LNCAP (cell line): ENCODE results near the gene USP10.

ENCODE experiments used
- CTCF ChIP-seq: fragments of 450-650 bp; IDR thresholded peaks from 2 replicates; pipeline ENCODE4 v1.5.1; 2017; ENCODE audit warnings: mild to moderate bottlenecking

Gene USP10

DNA sequence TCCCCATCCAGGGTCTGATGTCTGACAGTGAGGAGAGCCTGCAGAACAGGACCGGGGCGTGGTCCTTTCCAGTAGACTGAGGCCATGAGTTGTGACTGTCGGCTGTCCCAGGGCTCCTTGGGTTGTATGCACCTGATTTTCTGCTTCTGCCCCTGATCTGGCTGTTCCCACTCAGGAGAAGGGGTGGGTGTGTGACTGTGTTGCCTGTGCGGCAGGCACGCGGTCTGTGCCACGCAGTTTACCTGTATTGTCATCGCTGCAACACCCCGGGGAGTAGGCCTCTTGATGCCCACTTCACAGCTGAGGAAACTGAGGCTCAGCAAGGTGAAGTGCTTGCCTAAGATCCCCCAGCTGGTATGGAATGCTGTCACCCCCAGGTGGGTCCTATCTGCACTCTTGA lies 121.4 kb downstream of the USP10 start:
- TF ChIP-seq CTCF = no peak

- TF ChIP-seq CTCF = no peak
These were observed 122.2 kb downstream of the USP10 start for GRCh38 chr16:84821728-84822689.

- no peak for TF ChIP-seq CTCF
These were observed 123.2 kb downstream of the USP10 start for GRCh38 chr16:84822990-84823389.

DNA sequence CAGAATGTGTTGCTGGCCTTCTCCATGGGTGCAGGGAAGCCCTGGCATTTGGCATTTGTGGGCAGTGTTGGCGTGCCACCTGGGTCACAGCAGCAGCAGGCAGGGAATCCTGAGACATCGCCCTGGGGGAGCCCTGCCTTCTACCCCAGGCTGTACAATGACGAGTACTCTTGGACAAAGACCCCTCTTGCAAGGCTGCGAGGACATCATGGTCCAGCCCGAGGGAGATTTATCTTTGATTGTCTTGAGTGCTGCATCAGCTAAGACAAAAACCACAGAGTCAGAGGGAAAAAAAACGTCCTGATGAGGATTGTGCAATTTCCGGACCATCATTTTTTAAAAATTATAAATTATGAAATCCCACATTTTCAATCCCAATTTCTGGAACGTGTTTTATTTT lies 123.7 kb downstream of the USP10 start:
- TF ChIP-seq CTCF = no peak

DNA sequence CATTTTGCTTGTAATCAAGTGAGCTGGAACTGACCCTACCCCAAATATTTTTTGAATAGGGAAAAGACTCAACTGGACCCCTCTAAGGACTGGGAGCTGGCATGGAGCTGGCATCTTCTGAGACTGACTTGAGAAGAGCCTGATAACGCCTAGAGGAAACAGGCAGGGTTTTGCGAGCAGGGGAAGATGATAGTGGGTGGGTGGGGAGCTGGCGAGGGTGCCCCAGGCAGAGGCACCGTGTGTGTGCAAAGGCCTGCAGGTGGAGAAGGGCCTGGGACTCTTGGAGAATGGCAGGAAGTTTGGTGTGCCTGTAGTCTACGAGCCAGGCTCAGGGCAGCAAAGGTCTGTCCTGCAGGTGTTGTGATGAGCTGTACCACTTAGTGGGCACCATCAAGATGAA lies 124.1 kb downstream of the USP10 start:
- no peak for TF ChIP-seq CTCF

DNA sequence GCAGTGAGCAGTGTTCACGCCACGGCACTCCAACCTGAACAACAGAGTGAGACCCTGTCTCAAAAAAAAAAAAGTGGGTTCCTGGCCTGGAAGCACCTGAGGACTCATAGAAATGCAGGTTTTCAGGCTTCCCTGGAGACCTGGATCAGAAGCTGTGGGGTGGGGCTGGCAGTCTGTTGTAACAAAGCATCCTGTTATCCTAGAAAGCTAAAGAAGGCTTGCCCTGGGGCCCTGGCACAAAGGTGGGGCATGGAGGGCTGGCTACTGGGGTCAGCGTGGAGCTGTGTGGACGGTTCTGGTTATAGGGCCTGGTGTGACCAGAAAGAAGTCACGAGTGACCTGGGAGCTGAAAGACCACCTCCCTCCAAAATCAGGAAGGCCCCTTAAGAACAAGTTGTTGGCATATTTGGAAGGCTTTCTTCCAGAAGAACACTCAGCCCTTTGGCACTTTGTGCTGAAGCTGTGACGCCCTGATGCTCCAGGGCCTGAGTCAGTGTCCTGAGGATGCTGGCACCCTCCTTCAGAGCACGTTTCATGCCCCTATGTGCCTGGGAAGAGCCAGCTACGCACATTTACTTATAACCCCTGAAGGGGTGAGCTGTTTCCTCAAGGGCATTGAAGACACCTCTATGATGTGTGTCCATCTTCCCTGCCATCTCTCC lies 126.2 kb downstream of the USP10 start:
- TF ChIP-seq CTCF = no peak

DNA sequence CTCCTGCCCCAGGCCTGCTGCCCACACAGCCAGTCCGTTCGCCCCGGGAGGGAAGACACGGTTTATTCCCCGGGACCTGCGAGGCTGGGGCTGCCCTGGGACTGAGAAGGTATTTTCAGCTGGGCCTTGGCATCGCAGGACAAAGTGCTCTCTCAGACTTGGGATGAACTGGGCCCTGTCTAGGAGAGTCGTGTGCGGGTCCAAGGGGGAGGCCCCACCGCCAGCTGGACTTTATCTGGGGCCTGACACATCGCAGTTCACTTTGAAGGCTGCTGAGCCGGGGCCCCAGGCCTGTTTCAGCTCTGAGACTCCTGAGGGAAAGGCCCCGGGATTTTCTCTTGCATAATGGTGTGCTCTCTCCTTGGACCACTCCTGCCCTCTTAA lies 126.8 kb downstream of the USP10 start:
- no peak for TF ChIP-seq CTCF
